ENCODE results near the gene COL23A1.

- no peak for TF ChIP-seq CTCF (IDR thresholded peaks at IDR 0.05; ENCODE audit: poor library complexity)
- no peak for TF ChIP-seq EZH2phosphoT487 (IDR thresholded peaks at IDR 0.05; ENCODE audit: low read depth, severe bottlenecking, unreplicated experiment)
- no peak for TF ChIP-seq EZH2 (IDR thresholded peaks at IDR 0.05; ENCODE audit: borderline replicate concordance)
Measured at GRCh38 chr5:178577376-178577839, 12.8 kb downstream of the COL23A1 start.

Data from hepatocyte (in vitro differentiated cells).